ENCODE data around the gene UBA52.

The UBA52 gene

GRCh38 chr19:18608805-18609716 lies 37.4 kb downstream of the UBA52 start:
- no peak for DNase-seq (ENCODE audit: low spot score)

- DNase-seq (ENCODE audit: low spot score), result no peak
Observed at GRCh38 chr19:18609717-18610051, 38.0 kb downstream of the UBA52 start.

- DNase-seq (ENCODE audit: low spot score), result no peak
Observed at GRCh38 chr19:18610245-18610555, 38.5 kb downstream of the UBA52 start.

- DNase-seq (ENCODE audit: low spot score), result no peak
Observed at GRCh38 chr19:18610556-18611326, 39.1 kb downstream of the UBA52 start.

- no peak for DNase-seq (ENCODE audit: low spot score)
Observed at GRCh38 chr19:18611327-18612050, 39.8 kb downstream of the UBA52 start.

- no peak for DNase-seq (ENCODE audit: low spot score)
Observed at GRCh38 chr19:18612051-18612771, 40.6 kb downstream of the UBA52 start.

- DNase-seq (ENCODE audit: low spot score), result no peak
Observed at GRCh38 chr19:18612772-18613588, 41.3 kb downstream of the UBA52 start, which contains the start of gene TMEM59L. TSS of gene TMEM59L (plus strand) at chr19:18612870. CDS start at chr19:18612959, 89 bp downstream.

GRCh38 chr19:18613589-18614234 lies 42.1 kb downstream of the UBA52 start:
- DNase-seq (ENCODE audit: low spot score), result no peak

GRCh38 chr19:18616023-18616422 lies 44.4 kb downstream of the UBA52 start:
- DNase-seq (ENCODE audit: low spot score), result no peak

- no peak for DNase-seq (ENCODE audit: low spot score)
Observed at GRCh38 chr19:18617562-18617961, 45.9 kb downstream of the UBA52 start.

- DNase-seq (ENCODE audit: low spot score), result no peak
Observed at GRCh38 chr19:18618236-18618635, 46.6 kb downstream of the UBA52 start.

GRCh38 chr19:18620311-18620710 lies 48.7 kb downstream of the UBA52 start:
- no peak for DNase-seq (ENCODE audit: low spot score)

- DNase-seq (ENCODE audit: low spot score), result no peak
Observed at GRCh38 chr19:18620902-18621301, 49.2 kb downstream of the UBA52 start.

GRCh38 chr19:18626906-18627305 lies 55.2 kb downstream of the UBA52 start:
- no peak for DNase-seq (ENCODE audit: low spot score)

Measured in pons (tissue), 1 donor.